ENCODE measurements around the gene INHBE.
"Not testable (repeated sequence)": the region's sequence is repeated elsewhere in the genome, so short reads cannot be mapped to it uniquely, and the experiment has no call there.

The INHBE gene

DNA sequence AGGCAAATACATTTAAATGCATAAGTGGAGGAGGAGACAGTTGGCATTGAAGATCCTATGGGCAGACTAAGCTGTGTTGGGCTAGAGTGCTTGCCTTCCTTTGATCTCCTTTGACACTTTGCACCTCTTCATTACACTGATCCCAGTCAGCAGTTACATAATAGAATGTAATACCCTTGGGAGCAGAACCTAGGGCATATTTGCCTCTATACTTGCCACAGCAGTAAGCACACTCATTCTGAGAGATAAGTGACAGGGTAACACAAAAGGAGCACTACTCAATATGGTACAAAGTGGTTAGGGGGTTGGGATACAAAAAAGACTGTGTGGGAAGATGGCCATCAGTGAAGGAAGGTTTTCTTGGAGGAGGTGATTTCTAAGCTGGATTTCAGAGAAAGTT, 41.7 kb downstream of the INHBE start:
- no peak for DNase-seq (ENCODE audit: low read depth in 1 of 2, low spot score in 1 of 2)

DNA sequence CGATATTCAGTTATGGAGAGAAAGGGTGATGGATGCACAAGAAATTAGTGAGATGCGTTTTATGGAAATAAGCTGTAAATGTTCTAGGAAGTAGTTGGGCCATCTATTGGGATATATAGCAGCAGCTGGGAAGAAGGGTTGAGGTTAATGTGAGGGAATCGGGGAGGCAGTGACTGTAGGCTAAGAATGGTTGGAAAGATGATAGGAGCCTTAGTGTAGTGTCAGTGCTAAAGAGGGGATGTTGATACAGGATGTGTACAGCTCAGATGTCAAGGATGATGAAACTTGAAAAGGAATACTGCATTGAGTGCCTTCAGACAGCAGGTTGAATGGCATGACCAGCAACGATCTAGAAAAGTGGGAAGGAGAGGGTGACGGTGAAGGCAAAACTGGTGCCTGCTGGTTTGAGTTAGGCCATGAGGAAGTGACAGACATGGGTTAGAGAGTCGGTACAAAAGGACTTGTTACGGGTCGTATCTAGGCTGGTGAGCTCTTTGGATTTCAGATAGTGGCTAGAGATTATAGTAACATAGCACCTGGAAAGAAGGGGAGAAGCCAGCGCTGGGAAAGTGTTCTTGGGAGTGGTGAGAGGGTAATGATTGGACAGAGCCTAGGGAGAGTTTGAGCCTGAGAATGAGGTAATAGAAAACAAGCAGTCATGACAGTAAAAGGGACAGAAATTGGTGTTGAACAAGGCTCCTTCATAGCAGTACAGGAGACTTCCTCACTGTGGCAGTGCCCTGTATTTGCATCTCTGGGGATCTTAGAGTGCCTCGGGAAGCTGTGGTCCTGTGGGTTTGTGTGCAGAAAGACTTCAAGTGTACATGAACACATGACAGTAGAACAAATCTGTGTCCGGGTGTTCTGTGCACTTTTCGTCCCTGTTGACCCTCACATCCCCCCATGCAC, 42.4 kb downstream of the INHBE start:
- no peak for DNase-seq (ENCODE audit: low read depth in 1 of 2, low spot score in 1 of 2)

DNA sequence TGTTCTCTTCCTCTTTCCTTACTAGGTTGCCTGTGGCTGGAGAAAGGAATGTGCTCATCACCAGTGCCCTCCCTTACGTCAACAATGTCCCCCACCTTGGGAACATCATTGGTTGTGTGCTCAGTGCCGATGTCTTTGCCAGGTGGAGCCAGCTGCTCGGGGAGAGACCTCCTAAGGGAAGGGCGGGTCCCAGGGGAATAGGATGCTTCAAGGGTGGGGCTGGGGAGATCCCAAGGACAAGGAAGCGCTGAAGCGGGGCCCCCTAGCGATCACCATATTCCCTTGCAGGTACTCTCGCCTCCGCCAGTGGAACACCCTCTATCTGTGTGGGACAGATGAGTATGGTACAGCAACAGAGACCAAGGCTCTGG, 43.0 kb downstream of the INHBE start:
- DNase-seq (ENCODE audit: low read depth in 1 of 2, low spot score in 1 of 2), result no peak

DNA sequence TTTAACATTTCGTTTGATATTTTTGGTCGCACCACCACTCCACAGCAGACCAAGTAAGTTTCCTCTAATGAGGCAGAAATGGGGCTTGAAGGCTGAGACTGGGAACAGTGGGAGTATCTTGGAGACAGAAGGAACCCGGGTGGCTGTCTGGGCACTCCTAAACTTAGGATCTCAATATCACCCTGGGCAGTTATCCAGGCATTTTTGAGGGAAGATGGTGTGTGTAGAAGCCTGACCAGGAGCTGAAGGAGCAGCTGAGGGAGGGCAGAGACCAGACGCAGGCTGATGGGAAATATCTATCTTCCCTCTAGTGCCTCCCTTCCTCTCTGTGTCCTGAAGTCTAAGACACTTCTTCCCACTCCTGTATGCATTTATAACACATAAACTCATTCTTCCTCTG, 43.5 kb downstream of the INHBE start:
- no peak for DNase-seq (ENCODE audit: low read depth in 1 of 2, low spot score in 1 of 2)

DNA sequence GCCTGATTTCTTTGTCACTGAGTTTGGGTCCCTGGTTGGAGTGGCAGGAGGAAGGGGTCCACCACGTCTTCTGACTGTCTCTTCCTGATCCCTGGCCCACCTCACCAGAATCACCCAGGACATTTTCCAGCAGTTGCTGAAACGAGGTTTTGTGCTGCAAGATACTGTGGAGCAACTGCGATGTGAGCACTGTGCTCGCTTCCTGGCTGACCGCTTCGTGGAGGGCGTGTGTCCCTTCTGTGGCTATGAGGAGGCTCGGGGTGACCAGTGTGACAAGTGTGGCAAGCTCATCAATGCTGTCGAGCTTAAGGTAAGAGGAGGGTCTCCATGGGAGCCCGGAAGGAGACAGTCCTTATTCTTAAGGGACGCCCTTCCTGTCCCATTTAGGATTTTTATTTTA, 45.1 kb downstream of the INHBE start:
- no peak for DNase-seq (ENCODE audit: low read depth in 1 of 2, low spot score in 1 of 2)

DNA sequence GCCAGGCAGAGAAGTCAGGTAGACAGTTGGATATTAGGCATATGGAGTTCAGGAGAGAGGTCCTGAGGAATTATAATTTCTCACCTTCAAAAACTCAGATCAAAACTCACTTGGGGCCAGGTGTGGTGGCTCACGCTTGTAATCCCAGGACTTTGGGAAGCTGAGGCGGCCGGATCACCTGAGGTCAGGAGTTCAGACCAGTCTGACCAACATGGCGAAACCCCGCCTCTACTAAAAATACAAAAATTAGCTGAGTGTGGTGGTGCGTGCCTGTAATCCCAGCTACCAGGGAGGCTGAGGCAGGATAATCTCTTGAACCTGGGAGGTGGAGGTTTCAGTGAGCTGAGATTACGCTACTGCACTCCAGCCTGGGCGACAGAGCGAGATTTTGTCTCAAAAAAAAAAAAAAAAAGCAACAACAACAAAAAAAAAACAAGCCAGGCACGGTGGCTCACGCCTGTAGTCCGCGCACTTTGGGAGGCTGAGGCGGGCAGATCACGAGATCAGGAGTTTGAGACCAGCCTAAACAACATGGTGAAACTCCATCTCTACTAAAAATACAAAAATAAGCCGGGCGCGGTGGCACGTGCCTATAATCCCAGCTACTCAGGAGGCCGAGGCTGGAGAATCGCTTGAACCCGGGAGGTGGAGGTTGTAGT, 47.3 kb downstream of the INHBE start:
- not testable (repeated sequence) for DNase-seq (ENCODE audit: low read depth in 1 of 2, low spot score in 1 of 2)

DNA sequence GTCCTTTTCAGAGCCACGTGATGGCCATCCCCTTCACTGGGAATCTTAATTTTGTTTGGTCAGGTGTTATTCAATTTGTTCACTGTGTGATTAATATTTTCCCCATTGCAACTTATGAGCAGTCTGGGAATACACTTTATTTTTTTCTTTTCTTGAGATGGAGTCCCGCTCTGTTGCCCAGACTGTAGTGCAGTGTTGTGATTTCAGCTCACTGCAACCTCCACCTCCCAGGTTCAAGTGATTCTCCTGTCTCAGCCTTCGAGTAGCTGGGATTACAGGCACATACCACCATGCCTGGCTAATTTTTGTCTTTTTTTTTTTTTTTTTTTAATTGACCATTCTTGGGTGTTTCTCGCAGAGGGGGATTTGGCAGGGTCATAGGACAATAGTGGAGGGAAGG, 51.4 kb downstream of the INHBE start:
- not testable (repeated sequence) for DNase-seq (ENCODE audit: low read depth in 1 of 2, low spot score in 1 of 2)
